WTC11 (cell line): ENCODE measurements around the gene CAMSAP3. TPM values are rescaled to one million over a fixed set of nuclear protein-coding genes. Genes with fewer than 3 reads are reported as not detected.

Experiments used
- ATAC-seq: fragments of 200-7000 bp; cut with Tn5 transposase; 2 replicates; pipeline ENCODE4 v1.10.0; 2021; ENCODE audit warnings: mild to moderate bottlenecking, moderate library complexity
- CTCF ChIA-PET: fragments of 300-600 bp; sonication (Branson Sonifier 250); formaldehyde crosslinking; loops from one replicate; lab custom pipeline; 2021; ENCODE audit warnings: antibody characterized with exemption; lab: Charles Lee
- POLR2A ChIA-PET: fragments of 350-600 bp; sonication (Branson Sonifier 250); formaldehyde crosslinking; loops from one replicate; lab custom pipeline; 2021; ENCODE audit warnings: antibody characterized with exemption; lab: Charles Lee
- DNase-seq: peaks from one replicate; pipeline ENCODE4 v3.0.0; 2021; ENCODE audit warnings: low spot score
- H3K27ac Mint-ChIP-seq: 2 replicates; pipeline ENCODE4 v1.8.0; 2021; ENCODE audit warnings: mixed read lengths
- H3K27me3 Mint-ChIP-seq: 2 replicates; pipeline ENCODE4 v1.8.0; 2021; ENCODE audit warnings: low read depth, mild to moderate bottlenecking, moderate library complexity, mixed read lengths
- H3K36me3 Mint-ChIP-seq: 2 replicates; pipeline ENCODE4 v1.8.0; 2021; ENCODE audit warnings: mixed read lengths
- H3K4me1 Mint-ChIP-seq: 2 replicates; pipeline ENCODE4 v1.8.0; 2022; ENCODE audit warnings: mixed read lengths
- H3K4me3 Mint-ChIP-seq: 2 replicates; pipeline ENCODE4 v1.8.0; 2021; ENCODE audit warnings: mild to moderate bottlenecking, moderate library complexity, mixed read lengths
- H3K9me3 Mint-ChIP-seq: 2 replicates; pipeline ENCODE4 v1.8.0; 2021; ENCODE audit warnings: mixed read lengths
- ESRRA ChIP-seq: sonication (generic); formaldehyde crosslinking; IDR thresholded peaks from 2 replicates; pipeline ENCODE4 v1.8.1; 2022; ENCODE audit warnings: mild to moderate bottlenecking, missing genetic modification reagents, borderline replicate concordance
- GABPB1 ChIP-seq: sonication (generic); formaldehyde crosslinking; IDR thresholded peaks from 2 replicates; pipeline ENCODE4 v1.8.1; 2023; ENCODE audit warnings: mild to moderate bottlenecking, missing genetic modification reagents
- HMGA2 ChIP-seq: fragments of 250-450 bp; sonication (Bioruptor Pico); IDR thresholded peaks from 2 replicates; pipeline ENCODE4 v1.4.0; 2021; ENCODE audit warnings: mild to moderate bottlenecking, moderate library complexity
- NFE2L1 ChIP-seq: sonication (generic); formaldehyde crosslinking; IDR thresholded peaks from 2 replicates; pipeline ENCODE4 v1.8.1; 2023; ENCODE audit warnings: missing genetic modification reagents
- NFYB ChIP-seq: sonication (generic); formaldehyde crosslinking; conservative IDR thresholded peaks from 2 replicates; pipeline ENCODE4 v1.8.0; 2022; ENCODE audit warnings: low read depth, missing genetic modification reagents
- NR1H2 ChIP-seq: sonication (generic); formaldehyde crosslinking; IDR thresholded peaks from 2 replicates; pipeline ENCODE4 v1.9.0; 2021; ENCODE audit warnings: mild to moderate bottlenecking, moderate library complexity, missing genetic modification reagents
- SOX15 ChIP-seq: fragments of 250-450 bp; sonication (Bioruptor Pico); IDR thresholded peaks from 2 replicates; pipeline ENCODE4 v1.9.0; 2021; ENCODE audit warnings: mild to moderate bottlenecking
- SP1 ChIP-seq: sonication (generic); formaldehyde crosslinking; conservative IDR thresholded peaks from 2 replicates; pipeline ENCODE4 v1.8.1; 2022; ENCODE audit warnings: missing genetic modification reagents
- TCF7 ChIP-seq: sonication (generic); formaldehyde crosslinking; IDR thresholded peaks from 2 replicates; pipeline ENCODE4 v1.8.0; 2022; ENCODE audit warnings: mild to moderate bottlenecking, low read depth, missing genetic modification reagents, moderate library complexity
- TEAD1 ChIP-seq: sonication (generic); formaldehyde crosslinking; IDR thresholded peaks from 2 replicates; pipeline ENCODE4 v1.8.0; 2022; ENCODE audit warnings: mild to moderate bottlenecking, missing genetic modification reagents
- TEAD4 ChIP-seq: sonication (generic); formaldehyde crosslinking; IDR thresholded peaks from 2 replicates; pipeline ENCODE4 v1.8.0; 2022; ENCODE audit warnings: mild to moderate bottlenecking, missing genetic modification reagents
- TP53 ChIP-seq: sonication (generic); formaldehyde crosslinking; IDR thresholded peaks from 2 replicates; pipeline ENCODE4 v1.8.1; 2023; ENCODE audit warnings: mild to moderate bottlenecking, missing genetic modification reagents
- ZNF121 ChIP-seq: sonication (generic); formaldehyde crosslinking; IDR thresholded peaks from 2 replicates; pipeline ENCODE4 v1.8.0; 2023; ENCODE audit warnings: missing genetic modification reagents
- ZNF138 ChIP-seq: sonication (generic); formaldehyde crosslinking; conservative IDR thresholded peaks from 2 replicates; pipeline ENCODE4 v1.8.1; 2022; ENCODE audit warnings: mild to moderate bottlenecking, moderate library complexity, missing genetic modification reagents
- ZNF263 ChIP-seq: sonication (generic); formaldehyde crosslinking; IDR thresholded peaks from 2 replicates; pipeline ENCODE4 v1.8.1; 2022; ENCODE audit warnings: low read depth, mild to moderate bottlenecking, moderate library complexity, missing genetic modification reagents
- total RNA-seq: library from RNA; stranded (reverse); gene quantifications from 3 replicates; pipeline ENCODE4 v1.2.3, GENCODE V29; 2021
- TF ChIP-seq, protein P1 (sequence below): sonication (generic); formaldehyde crosslinking; IDR thresholded peaks from 2 replicates; pipeline ENCODE4 v1.8.0; 2023; ENCODE audit warnings: missing genetic modification reagents, mild to moderate bottlenecking, borderline replicate concordance
- TF ChIP-seq, protein P2 (sequence below): fragments of 250-450 bp; sonication (Bioruptor Pico); IDR thresholded peaks from 2 replicates; pipeline ENCODE4 v2.1.2; 2022; ENCODE audit warnings: mild to moderate bottlenecking, moderate library complexity
- TF ChIP-seq, protein P3 (sequence below): sonication (generic); formaldehyde crosslinking; IDR thresholded peaks from 2 replicates; pipeline ENCODE4 v1.8.1; 2023; ENCODE audit warnings: mild to moderate bottlenecking, missing genetic modification reagents, moderate library complexity
- TF ChIP-seq, protein P4 (sequence below): sonication (generic); formaldehyde crosslinking; IDR thresholded peaks from 2 replicates; pipeline ENCODE4 v1.8.1; 2022; ENCODE audit warnings: mild to moderate bottlenecking, missing genetic modification reagents, moderate library complexity, borderline replicate concordance
- TF ChIP-seq, protein P5 (sequence below): fragments of 200-600 bp; IDR thresholded peaks from 2 replicates; pipeline ENCODE4 v1.8.0; 2022; ENCODE audit warnings: antibody characterized with exemption
- TF ChIP-seq, protein P6 (sequence below): sonication (generic); formaldehyde crosslinking; IDR thresholded peaks from 2 replicates; pipeline ENCODE4 v1.8.0; 2023; ENCODE audit warnings: mild to moderate bottlenecking, missing genetic modification reagents
- TF ChIP-seq, protein P7 (sequence below): sonication (generic); formaldehyde crosslinking; conservative IDR thresholded peaks from 2 replicates; pipeline ENCODE4 v1.8.1; 2022; ENCODE audit warnings: mild to moderate bottlenecking, missing genetic modification reagents

The CAMSAP3 gene
- total RNA-seq, 1 experiment from 2014 or later: 27.8 TPM

DNA sequence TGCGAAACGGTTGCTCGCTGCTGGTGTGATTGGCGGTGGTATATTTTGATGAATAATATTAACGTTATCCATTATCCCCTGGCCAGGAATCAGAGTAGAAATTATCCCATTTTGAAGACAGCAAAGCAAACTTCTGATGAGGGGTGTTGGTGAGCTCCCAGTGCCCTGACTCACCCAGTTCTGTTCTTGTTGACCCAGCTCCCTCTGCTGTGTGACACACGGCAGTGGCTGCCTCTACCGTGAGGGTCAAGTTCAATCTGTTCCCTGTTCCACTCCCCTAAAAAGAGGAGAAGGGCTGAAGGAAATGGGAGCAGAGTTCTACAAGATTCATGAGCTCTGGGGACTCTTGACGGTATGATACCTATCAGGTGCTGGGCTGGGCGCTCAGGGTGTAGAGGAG lies 2.0 kb downstream of the CAMSAP3 start:
- CTCF ChIA-PET: interaction anchor here (0.6 to 4.9 kb wide), 7 partner anchors 29 to 1770 kb away, joined by 3 to 85 read pairs (median 9); partner anchors contain the start of genes PET100, TRAPPC5 and XAB2
- Mint-ChIP-seq H3K9me3 (no peaks in the 10 kb centered on the region), H3K27me3 (peaks cover 17% of the 10 kb centered on the region), H3K36me3 (peaks cover 3% of the 10 kb centered on the region; the same call in 1 of the 2 replicates), H3K4me1 (peaks cover 25% of the 10 kb centered on the region), H3K4me3 (peak overlapping the region; percentile 79), H3K27ac (no peak overlapping the region)
- POLR2A ChIA-PET: no interaction called here
- ATAC-seq (no peak), DNase-seq (no peak)
- TF ChIP-seq, protein P1, sequence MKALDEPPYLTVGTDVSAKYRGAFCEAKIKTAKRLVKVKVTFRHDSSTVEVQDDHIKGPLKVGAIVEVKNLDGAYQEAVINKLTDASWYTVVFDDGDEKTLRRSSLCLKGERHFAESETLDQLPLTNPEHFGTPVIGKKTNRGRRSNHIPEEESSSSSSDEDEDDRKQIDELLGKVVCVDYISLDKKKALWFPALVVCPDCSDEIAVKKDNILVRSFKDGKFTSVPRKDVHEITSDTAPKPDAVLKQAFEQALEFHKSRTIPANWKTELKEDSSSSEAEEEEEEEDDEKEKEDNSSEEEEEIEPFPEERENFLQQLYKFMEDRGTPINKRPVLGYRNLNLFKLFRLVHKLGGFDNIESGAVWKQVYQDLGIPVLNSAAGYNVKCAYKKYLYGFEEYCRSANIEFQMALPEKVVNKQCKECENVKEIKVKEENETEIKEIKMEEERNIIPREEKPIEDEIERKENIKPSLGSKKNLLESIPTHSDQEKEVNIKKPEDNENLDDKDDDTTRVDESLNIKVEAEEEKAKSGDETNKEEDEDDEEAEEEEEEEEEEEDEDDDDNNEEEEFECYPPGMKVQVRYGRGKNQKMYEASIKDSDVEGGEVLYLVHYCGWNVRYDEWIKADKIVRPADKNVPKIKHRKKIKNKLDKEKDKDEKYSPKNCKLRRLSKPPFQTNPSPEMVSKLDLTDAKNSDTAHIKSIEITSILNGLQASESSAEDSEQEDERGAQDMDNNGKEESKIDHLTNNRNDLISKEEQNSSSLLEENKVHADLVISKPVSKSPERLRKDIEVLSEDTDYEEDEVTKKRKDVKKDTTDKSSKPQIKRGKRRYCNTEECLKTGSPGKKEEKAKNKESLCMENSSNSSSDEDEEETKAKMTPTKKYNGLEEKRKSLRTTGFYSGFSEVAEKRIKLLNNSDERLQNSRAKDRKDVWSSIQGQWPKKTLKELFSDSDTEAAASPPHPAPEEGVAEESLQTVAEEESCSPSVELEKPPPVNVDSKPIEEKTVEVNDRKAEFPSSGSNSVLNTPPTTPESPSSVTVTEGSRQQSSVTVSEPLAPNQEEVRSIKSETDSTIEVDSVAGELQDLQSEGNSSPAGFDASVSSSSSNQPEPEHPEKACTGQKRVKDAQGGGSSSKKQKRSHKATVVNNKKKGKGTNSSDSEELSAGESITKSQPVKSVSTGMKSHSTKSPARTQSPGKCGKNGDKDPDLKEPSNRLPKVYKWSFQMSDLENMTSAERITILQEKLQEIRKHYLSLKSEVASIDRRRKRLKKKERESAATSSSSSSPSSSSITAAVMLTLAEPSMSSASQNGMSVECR (CRISPR knock-in tag): no peak
- TF ChIP-seq TEAD1 (CRISPR knock-in tag) (no peak), NFE2L1 (no peak), TCF7 (no peak), TP53 (no peak), ZNF138 (CRISPR knock-in tag) (no peak), NR1H2 (CRISPR knock-in tag) (no peak), SOX15 (CRISPR knock-in tag) (no peak), ZNF263 (no peak), NFYB (no peak), GABPB1 (CRISPR knock-in tag) (no peak), SP1 (CRISPR knock-in tag) (no peak), ZNF121 (CRISPR knock-in tag) (no peak)
- TF ChIP-seq, protein P2, sequence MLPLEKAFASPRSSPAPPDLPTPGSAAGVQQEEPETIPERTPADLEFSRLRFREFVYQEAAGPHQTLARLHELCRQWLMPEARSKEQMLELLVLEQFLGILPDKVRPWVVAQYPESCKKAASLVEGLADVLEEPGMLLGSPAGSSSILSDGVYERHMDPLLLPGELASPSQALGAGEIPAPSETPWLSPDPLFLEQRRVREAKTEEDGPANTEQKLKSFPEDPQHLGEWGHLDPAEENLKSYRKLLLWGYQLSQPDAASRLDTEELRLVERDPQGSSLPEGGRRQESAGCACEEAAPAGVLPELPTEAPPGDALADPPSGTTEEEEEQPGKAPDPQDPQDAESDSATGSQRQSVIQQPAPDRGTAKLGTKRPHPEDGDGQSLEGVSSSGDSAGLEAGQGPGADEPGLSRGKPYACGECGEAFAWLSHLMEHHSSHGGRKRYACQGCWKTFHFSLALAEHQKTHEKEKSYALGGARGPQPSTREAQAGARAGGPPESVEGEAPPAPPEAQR (CRISPR knock-in tag): no peak
- TF ChIP-seq, protein P3, sequence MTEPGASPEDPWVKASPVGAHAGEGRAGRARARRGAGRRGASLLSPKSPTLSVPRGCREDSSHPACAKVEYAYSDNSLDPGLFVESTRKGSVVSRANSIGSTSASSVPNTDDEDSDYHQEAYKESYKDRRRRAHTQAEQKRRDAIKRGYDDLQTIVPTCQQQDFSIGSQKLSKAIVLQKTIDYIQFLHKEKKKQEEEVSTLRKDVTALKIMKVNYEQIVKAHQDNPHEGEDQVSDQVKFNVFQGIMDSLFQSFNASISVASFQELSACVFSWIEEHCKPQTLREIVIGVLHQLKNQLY (CRISPR knock-in tag): no peak
- TF ChIP-seq, protein P4, sequence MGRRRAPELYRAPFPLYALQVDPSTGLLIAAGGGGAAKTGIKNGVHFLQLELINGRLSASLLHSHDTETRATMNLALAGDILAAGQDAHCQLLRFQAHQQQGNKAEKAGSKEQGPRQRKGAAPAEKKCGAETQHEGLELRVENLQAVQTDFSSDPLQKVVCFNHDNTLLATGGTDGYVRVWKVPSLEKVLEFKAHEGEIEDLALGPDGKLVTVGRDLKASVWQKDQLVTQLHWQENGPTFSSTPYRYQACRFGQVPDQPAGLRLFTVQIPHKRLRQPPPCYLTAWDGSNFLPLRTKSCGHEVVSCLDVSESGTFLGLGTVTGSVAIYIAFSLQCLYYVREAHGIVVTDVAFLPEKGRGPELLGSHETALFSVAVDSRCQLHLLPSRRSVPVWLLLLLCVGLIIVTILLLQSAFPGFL (CRISPR knock-in tag): no peak
- TF ChIP-seq, protein P5, sequence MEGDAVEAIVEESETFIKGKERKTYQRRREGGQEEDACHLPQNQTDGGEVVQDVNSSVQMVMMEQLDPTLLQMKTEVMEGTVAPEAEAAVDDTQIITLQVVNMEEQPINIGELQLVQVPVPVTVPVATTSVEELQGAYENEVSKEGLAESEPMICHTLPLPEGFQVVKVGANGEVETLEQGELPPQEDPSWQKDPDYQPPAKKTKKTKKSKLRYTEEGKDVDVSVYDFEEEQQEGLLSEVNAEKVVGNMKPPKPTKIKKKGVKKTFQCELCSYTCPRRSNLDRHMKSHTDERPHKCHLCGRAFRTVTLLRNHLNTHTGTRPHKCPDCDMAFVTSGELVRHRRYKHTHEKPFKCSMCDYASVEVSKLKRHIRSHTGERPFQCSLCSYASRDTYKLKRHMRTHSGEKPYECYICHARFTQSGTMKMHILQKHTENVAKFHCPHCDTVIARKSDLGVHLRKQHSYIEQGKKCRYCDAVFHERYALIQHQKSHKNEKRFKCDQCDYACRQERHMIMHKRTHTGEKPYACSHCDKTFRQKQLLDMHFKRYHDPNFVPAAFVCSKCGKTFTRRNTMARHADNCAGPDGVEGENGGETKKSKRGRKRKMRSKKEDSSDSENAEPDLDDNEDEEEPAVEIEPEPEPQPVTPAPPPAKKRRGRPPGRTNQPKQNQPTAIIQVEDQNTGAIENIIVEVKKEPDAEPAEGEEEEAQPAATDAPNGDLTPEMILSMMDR: no peak

DNA sequence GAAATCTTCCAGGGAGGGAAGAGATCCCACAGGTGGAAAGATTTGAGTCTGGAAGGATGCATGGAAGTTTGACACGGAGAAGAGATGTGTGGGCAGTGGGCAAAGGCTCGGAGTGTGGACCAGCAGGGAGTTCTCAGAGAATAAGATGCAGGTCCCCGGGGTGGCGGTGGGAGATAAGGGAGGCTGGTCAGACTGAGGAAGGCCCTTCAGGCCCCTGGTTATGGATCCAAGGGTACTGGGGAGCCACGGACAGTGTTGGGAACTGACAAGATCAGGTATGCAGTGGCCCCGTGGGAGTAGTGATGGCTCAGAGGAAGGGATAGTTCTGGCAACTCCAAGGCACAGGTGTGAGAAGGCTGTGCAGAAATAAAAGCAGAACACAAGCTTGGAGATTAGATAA lies 2.5 kb downstream of the CAMSAP3 start:
- no peak for TF ChIP-seq HMGA2 (CRISPR knock-in tag)
- no peak for TF ChIP-seq ESRRA (CRISPR knock-in tag)
- no peak for TF ChIP-seq TP53
- no peak for TF ChIP-seq TEAD4 (CRISPR knock-in tag)
- TF ChIP-seq, protein P4 (CRISPR knock-in tag): no peak
- TF ChIP-seq, protein P6, sequence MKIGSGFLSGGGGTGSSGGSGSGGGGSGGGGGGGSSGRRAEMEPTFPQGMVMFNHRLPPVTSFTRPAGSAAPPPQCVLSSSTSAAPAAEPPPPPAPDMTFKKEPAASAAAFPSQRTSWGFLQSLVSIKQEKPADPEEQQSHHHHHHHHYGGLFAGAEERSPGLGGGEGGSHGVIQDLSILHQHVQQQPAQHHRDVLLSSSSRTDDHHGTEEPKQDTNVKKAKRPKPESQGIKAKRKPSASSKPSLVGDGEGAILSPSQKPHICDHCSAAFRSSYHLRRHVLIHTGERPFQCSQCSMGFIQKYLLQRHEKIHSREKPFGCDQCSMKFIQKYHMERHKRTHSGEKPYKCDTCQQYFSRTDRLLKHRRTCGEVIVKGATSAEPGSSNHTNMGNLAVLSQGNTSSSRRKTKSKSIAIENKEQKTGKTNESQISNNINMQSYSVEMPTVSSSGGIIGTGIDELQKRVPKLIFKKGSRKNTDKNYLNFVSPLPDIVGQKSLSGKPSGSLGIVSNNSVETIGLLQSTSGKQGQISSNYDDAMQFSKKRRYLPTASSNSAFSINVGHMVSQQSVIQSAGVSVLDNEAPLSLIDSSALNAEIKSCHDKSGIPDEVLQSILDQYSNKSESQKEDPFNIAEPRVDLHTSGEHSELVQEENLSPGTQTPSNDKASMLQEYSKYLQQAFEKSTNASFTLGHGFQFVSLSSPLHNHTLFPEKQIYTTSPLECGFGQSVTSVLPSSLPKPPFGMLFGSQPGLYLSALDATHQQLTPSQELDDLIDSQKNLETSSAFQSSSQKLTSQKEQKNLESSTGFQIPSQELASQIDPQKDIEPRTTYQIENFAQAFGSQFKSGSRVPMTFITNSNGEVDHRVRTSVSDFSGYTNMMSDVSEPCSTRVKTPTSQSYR (CRISPR knock-in tag): no peak
- TF ChIP-seq, protein P7, sequence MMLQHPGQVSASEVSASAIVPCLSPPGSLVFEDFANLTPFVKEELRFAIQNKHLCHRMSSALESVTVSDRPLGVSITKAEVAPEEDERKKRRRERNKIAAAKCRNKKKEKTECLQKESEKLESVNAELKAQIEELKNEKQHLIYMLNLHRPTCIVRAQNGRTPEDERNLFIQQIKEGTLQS (CRISPR knock-in tag): no peak
- Mint-ChIP-seq H3K27me3 (peaks cover 17% of the 10 kb centered on the region), H3K4me1 (peaks cover 27% of the 10 kb centered on the region), H3K27ac (no peak overlapping the region), H3K36me3 (peaks cover 3% of the 10 kb centered on the region; the same call in 1 of the 2 replicates), H3K4me3 (0 out of 2 replicates have a peak overlapping the region, but pooled peaks have one; percentile 79), H3K9me3 (no peaks in the 10 kb centered on the region)
- ATAC-seq (no peak), DNase-seq (no peak)
- CTCF ChIA-PET: interaction anchor here (1.6 to 4.9 kb wide), 3 partner anchors 30 to 83 kb away, joined by 9 to 85 read pairs (median 24); partner anchors contain the start of gene TRAPPC5
- POLR2A ChIA-PET: no interaction called here
